AG09309 (cell line): ENCODE data around the gene MAGED4B.
"Not testable (repeated sequence)": the region's sequence is repeated elsewhere in the genome, so short reads cannot be mapped to it uniquely, and the experiment has no call there.

Experiments used
- DNase-seq: peaks from one replicate; pipeline ENCODE4 v3.0.0-alpha.2; 2010; ENCODE audit warnings: low read depth
- H3K4me3 ChIP-seq: 2 replicates; pipeline ENCODE4 v1.5.1; 2011; ENCODE audit warnings: mild to moderate bottlenecking, low read depth, low read length, moderate library complexity; ENCODE audit not compliant: control insufficient read depth
- CTCF ChIP-seq: IDR thresholded peaks from 2 replicates; pipeline ENCODE4 v1.5.1; 2011; ENCODE audit warnings: mild to moderate bottlenecking, low read depth, low read length, inconsistent platforms; ENCODE audit not compliant: insufficient read depth, control insufficient read depth; ENCODE audit errors: missing control alignments

Gene MAGED4B

GRCh38 chrX:52068666-52069640 lies at the start of gene MAGED4B:
MAGED4B (minus strand) TSS chrX:52069183; CDS start chrX:52068172, 1,011 bp downstream.
- not testable (repeated sequence) for H3K4me3 ChIP-seq, DNase-seq

- H3K4me3 ChIP-seq, result no peak overlapping the region
- no peak for DNase-seq
- no peak for TF ChIP-seq CTCF
Measured at GRCh38 chrX:52118262-52118661, 49.3 kb upstream of the MAGED4B start.

- no peak for DNase-seq
- no peak overlapping the region for H3K4me3 ChIP-seq
- no peak for TF ChIP-seq CTCF
Measured at GRCh38 chrX:52082578-52082977, 13.6 kb upstream of the MAGED4B start.

- no peak for DNase-seq
- no peak for TF ChIP-seq CTCF
- H3K4me3 ChIP-seq, result no peak overlapping the region
Measured at GRCh38 chrX:52078131-52078530, 9.1 kb upstream of the MAGED4B start.

- DNase-seq, H3K4me3 ChIP-seq: not testable (repeated sequence)
Measured at GRCh38 chrX:52042288-52042687, 26.7 kb downstream of the MAGED4B start.

GRCh38 chrX:52034211-52034610 lies 34.8 kb downstream of the MAGED4B start:
- DNase-seq, result no peak
- TF ChIP-seq CTCF, result no peak
- H3K4me3 ChIP-seq, result no peak overlapping the region

- DNase-seq, result no peak
- TF ChIP-seq CTCF, result no peak
- H3K4me3 ChIP-seq, result no peak overlapping the region
Measured at GRCh38 chrX:52031371-52031770, 37.6 kb downstream of the MAGED4B start.
